ENCODE data around the gene IL31RA. TPM values are rescaled to one million over a fixed set of nuclear protein-coding genes. Genes with fewer than 3 reads are reported as not detected.
"Not testable (repeated sequence)": the region's sequence is repeated elsewhere in the genome, so short reads cannot be mapped to it uniquely, and the experiment has no call there.

Gene IL31RA
- total RNA-seq, 2 donors from 2014 or later: 1.1 to 6.6 TPM

DNA sequence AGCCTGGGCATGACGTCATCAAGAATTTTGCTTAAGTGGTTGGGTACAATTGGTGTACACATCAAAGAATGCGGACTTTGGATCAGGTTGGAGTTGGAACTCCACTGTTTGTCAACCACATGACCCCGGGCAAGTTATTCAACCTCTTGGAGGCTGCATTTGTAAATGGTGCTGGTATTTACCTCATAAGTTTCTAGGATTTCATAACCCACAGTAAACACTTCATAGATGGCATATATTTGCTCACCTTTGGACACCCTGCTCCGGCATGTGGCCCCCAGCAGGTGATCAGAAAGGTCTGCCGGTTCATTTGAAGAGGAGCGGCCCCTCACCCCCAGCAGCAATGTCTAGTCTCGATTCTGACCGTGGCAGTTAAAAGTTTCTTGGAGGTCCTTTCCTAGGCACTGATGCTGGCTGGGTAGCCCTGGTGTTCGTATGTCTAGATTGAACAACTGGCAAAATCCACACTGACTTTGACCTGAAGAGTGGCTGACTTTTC, 83.0 kb downstream of the IL31RA start:
- DNase-seq (ENCODE audit: low spot score): no peak
- no peaks in the 10 kb centered on the region for H3K4me1 ChIP-seq (ENCODE audit: control insufficient read depth in 1 of 2, low read depth in 2 of 2)
- no peaks in the 10 kb centered on the region for H3K9me3 ChIP-seq
- no peaks in the 10 kb centered on the region for H3K27me3 ChIP-seq (replicated peaks; ENCODE audit: insufficient read depth)
- TF ChIP-seq, protein P1, sequence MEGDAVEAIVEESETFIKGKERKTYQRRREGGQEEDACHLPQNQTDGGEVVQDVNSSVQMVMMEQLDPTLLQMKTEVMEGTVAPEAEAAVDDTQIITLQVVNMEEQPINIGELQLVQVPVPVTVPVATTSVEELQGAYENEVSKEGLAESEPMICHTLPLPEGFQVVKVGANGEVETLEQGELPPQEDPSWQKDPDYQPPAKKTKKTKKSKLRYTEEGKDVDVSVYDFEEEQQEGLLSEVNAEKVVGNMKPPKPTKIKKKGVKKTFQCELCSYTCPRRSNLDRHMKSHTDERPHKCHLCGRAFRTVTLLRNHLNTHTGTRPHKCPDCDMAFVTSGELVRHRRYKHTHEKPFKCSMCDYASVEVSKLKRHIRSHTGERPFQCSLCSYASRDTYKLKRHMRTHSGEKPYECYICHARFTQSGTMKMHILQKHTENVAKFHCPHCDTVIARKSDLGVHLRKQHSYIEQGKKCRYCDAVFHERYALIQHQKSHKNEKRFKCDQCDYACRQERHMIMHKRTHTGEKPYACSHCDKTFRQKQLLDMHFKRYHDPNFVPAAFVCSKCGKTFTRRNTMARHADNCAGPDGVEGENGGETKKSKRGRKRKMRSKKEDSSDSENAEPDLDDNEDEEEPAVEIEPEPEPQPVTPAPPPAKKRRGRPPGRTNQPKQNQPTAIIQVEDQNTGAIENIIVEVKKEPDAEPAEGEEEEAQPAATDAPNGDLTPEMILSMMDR (IDR thresholded peaks at IDR 0.05): no peak
- H3K27ac ChIP-seq: no peak overlapping the region
- no peak overlapping the region for H3K4me3 ChIP-seq
- peaks cover 2% of the 10 kb centered on the region for H3K36me3 ChIP-seq
- ATAC-seq (ENCODE audit: insufficient number of reproducible peaks, low FRiP score, low read depth): no peak

DNA sequence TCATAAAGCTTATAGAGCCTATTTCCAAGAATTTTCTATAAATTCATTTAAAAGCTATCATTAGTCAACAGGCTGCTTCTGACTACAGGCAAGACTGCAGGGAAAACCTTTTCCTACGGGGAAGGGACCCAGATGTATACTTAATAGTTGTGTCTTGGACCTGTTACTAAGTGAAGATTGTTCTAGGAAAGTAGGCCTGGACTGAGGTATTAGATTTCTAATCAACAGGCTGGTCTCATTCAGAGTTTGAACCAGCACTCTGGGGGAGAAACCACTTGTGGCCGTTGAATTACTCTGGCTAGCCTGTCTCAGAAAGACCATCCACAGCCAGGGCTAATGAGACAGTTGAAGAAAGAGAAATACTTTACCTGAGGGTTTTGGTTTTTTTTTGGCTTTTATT, 83.6 kb downstream of the IL31RA start:
- TF ChIP-seq, protein P1 (IDR thresholded peaks at IDR 0.05): no peak
- H3K4me3 ChIP-seq: no peak overlapping the region
- no peaks in the 10 kb centered on the region for H3K27me3 ChIP-seq (replicated peaks; ENCODE audit: insufficient read depth)
- H3K27ac ChIP-seq: no peak overlapping the region
- no peaks in the 10 kb centered on the region for H3K4me1 ChIP-seq (ENCODE audit: control insufficient read depth in 1 of 2, low read depth in 2 of 2)
- no peak for ATAC-seq (ENCODE audit: insufficient number of reproducible peaks, low FRiP score, low read depth)
- no peak for DNase-seq (ENCODE audit: low spot score)
- H3K36me3 ChIP-seq: peaks cover 5% of the 10 kb centered on the region
- H3K9me3 ChIP-seq: no peaks in the 10 kb centered on the region

DNA sequence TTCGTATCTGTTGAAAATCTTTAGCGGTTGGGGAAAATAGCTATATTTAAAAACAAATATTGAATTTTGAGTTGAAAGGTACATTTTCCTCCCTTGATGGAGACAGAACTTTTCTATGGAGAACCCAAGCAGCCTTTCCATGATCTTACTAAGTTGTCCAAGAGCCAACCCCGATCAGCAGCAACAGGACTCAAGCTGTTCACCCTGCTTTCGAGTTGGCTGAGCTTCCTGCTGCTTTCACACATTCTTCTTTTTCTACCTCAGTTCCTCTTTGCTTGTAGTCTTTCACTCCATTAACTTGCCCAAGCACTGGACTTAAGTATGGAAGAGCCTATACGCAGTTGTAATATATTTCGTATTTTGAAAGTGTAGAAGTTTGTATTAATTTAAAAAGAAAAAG, 84.2 kb downstream of the IL31RA start:
- ATAC-seq (ENCODE audit: insufficient number of reproducible peaks, low FRiP score, low read depth): no peak
- H3K9me3 ChIP-seq: no peaks in the 10 kb centered on the region
- TF ChIP-seq, protein P1 (IDR thresholded peaks at IDR 0.05): no peak
- no peaks in the 10 kb centered on the region for H3K4me1 ChIP-seq (ENCODE audit: control insufficient read depth in 1 of 2, low read depth in 2 of 2)
- H3K36me3 ChIP-seq: peaks cover 8% of the 10 kb centered on the region
- H3K27me3 ChIP-seq (replicated peaks; ENCODE audit: insufficient read depth): no peaks in the 10 kb centered on the region
- no peak overlapping the region for H3K27ac ChIP-seq
- no peak overlapping the region for H3K4me3 ChIP-seq
- no peak for DNase-seq (ENCODE audit: low spot score)

DNA sequence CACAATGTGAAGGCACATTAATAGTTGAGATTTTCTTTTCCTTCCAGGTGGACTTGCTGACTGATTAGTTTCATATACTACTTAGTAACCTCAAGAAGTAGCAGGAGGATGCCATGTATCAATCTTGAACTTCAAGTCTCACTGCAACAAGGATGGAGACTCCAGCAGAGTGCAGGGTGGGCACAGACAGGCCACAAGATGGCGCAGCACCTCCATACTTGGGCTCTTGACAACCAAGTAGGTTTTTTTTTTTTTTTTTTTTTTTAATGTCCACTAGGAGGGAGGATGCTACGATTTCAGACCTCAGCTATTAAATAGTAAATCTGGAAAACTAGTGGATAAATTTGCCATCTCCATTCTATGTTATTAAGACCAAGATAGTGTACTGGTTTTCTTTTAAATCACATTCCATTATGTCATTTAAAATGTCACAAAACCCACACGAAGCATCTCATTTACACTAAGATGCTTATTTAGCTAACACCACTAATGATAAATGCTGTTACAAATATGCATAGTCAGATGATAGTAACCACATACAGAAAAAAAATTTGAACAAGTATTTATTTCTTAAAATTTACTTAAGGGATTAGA, 85.0 kb downstream of the IL31RA start:
- H3K27ac ChIP-seq: no peak overlapping the region
- TF ChIP-seq, protein P1 (IDR thresholded peaks at IDR 0.05): peak; percentile 69
- no peaks in the 10 kb centered on the region for H3K9me3 ChIP-seq
- H3K27me3 ChIP-seq (replicated peaks; ENCODE audit: insufficient read depth): no peaks in the 10 kb centered on the region
- H3K4me3 ChIP-seq: no peak overlapping the region
- ATAC-seq (ENCODE audit: insufficient number of reproducible peaks, low FRiP score, low read depth): no peak
- DNase-seq (ENCODE audit: low spot score): no peak
- no peaks in the 10 kb centered on the region for H3K4me1 ChIP-seq (ENCODE audit: control insufficient read depth in 1 of 2, low read depth in 2 of 2)
- peaks cover 17% of the 10 kb centered on the region for H3K36me3 ChIP-seq

DNA sequence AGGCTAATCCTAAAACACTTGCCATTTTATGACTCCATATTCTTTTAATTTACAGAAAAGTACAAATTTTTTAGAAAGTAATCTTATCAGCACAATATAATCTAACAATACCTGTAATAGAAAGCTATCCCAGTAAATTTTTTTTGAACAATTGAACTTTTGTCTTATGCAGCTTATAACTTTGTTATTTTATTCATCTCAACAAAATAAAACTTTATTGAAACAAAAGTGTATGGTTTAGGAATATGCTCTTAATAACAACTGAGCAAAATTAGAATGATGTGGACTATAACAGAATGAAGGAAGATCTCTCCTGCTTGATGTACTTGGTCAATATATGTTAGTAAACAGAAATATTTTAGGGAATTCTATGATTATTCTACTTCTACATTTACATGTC, 86.4 kb downstream of the IL31RA start:
- not testable (repeated sequence) for DNase-seq (ENCODE audit: low spot score); H3K27ac ChIP-seq; H3K9me3 ChIP-seq; H3K4me1 ChIP-seq (ENCODE audit: control insufficient read depth in 1 of 2, low read depth in 2 of 2); H3K27me3 ChIP-seq (replicated peaks; ENCODE audit: insufficient read depth); ATAC-seq (ENCODE audit: insufficient number of reproducible peaks, low FRiP score, low read depth); H3K4me3 ChIP-seq
- peaks cover 22% of the 10 kb centered on the region for H3K36me3 ChIP-seq

DNA sequence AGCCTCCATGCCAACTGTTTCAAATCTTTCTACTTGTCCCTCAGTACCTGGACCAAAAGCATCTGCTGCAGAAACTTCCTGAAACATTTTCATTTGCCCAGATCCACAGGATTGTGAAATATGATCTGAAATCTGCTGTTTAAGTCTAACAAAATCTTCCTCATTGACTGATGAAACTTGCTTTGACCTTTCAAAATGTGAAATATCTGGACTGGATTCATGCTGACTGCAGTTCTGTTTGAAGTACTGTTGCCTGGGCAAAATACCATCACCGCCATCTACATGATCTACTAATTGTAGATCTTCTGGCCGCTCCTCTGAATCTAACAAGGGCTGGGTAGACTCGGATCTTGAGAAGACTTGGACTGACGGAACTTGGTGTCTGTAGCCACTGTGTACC, 90.0 kb downstream of the IL31RA start:
- peaks cover 28% of the 10 kb centered on the region for H3K36me3 ChIP-seq

More for the DNA sequence above, 90.0 kb downstream of the IL31RA start:
- not testable (repeated sequence) for H3K9me3 ChIP-seq; H3K27me3 ChIP-seq (replicated peaks; ENCODE audit: insufficient read depth); ATAC-seq (ENCODE audit: insufficient number of reproducible peaks, low FRiP score, low read depth); DNase-seq (ENCODE audit: low spot score); H3K4me1 ChIP-seq (ENCODE audit: control insufficient read depth in 1 of 2, low read depth in 2 of 2); H3K27ac ChIP-seq; H3K4me3 ChIP-seq

Data from thoracic aorta (tissue), 2 donors.